Kidney tubule cell (primary cell): Measurements from ENCODE around the gene GUCY2D.
"Not testable (repeated sequence)": the region's sequence is repeated elsewhere in the genome, so short reads cannot be mapped to it uniquely, and the experiment has no call there.

Experiments
- DNase-seq: peaks from one replicate; pipeline ENCODE4 v3.0.0-alpha.2; 2018; ENCODE audit warnings: low spot score

GUCY2D gene

DNA sequence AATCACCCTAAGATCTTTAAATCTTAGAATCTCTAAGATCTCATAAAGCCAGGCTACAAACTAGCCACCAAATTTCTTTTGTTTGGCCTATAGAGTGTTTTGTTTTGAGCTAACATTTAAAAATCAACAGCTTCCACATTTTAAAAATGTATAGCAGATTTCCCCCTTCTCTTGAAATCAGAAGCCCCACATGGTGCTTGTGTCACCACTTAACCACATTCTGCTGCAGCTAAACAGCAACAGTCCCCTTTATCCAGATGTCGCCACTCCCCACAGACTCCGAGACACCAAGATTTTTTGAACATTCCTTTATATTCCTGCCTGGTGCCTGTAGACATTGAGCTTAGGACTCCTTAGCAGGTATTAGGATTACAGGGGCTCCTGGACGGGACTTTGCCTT lies 16.0 kb downstream of the GUCY2D start:
- no peak for DNase-seq

DNA sequence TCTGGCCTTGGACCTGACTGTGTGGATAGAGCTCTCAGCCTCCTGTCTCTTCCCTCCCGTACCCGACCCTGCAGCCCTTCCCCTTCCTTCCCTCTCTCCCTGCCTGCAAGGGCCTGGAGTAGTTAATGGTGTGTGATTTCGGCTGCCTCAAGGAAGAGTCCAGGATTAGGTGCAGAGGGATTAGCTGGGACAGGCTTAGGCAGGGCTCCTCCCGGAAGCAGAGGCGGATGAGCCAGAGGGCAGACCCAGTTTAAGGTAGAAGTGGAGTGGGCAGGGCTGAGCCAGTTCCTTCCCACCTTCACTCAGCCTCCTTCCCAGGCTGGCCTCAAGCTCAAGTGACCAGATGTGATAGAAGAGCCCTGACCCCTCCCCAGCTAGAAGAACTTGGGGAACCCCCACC lies 16.8 kb downstream of the GUCY2D start:
- DNase-seq, result peak; percentile 9

DNA sequence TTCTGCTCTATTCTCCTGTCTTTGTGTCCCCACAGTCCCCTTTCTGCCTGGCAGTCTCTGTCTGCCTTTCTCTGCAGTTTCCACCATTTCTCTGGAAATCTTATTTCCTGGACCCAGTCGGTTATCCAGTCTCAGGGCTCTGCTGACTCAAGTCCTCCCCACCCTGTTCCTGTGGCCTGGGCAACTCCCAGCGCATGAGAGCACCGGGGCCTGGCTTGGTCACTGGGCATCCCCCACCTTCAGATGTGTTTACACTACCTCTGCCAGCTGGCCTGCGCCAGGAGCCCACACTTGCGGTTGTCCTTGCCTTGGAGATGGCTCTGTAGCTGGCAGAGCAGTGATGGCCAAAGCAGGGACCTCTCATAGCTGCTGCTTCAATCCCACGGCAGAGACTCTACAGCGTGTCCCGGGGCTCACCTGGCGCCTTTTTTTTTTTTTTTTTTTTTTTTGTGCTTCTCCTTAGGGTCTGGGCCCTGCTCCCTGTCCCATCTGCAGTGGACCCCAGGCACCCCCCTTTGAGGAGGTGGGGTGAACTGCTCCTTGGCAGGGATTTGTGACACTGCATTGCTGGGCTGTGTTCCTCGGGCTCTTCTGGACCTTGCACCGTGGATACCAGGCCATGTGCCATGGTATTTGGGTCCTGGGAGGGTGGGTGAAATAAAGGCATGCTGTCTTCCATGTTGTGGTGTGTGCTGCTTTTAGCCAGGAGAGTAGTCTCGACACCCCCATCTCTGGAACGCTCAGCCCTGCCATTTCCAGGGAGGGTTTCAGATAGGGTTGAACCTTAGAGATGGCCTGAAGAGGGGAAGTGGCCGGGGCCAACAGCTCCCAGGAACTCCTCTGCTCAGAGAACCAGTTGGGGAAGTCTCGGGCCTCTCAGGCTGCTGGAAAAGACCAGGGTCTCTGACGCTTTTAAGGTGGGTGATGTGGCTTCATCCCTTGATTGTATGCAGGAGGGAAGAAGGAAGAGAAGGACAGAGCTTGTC lies 17.5 kb downstream of the GUCY2D start:
- peak; percentile 84 for DNase-seq

DNA sequence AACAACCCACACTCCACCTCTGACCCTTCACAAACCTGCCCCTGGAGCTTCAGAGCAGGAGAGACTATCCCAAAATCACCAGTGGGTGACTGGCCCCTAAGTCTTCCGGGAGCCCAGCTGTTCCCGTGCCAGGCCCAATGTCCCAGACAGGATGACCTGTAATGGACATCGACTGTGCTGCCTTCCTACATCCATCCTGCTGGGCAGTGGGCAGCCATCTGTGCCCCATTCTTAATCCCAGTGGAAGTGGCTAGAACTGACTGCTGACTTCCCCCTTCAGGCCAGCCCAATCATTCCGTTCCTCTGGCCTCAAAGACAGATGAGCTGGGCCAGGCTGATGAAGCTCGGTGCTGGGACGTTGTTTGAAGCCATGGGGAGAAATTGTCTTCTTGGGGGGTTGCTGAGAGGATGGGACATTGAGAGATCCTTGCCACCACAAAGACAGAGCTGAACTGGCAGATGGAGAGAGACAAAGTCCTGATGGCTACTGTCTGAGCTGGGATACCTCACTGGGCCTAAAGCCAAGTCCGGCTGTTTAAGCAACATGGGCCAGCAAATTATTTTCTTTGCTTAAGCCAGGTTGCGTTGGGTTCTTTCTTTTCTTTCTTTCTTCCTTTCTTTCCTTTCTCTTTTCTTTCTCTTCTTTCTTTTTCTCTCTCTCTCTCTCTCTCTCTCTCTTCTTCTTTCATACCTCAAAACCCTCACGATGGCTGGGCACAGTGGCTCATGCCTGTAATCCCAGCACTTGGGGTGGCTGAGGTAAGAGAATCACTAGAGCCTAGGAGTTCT lies 18.6 kb downstream of the GUCY2D start:
- DNase-seq, result no peak

DNA sequence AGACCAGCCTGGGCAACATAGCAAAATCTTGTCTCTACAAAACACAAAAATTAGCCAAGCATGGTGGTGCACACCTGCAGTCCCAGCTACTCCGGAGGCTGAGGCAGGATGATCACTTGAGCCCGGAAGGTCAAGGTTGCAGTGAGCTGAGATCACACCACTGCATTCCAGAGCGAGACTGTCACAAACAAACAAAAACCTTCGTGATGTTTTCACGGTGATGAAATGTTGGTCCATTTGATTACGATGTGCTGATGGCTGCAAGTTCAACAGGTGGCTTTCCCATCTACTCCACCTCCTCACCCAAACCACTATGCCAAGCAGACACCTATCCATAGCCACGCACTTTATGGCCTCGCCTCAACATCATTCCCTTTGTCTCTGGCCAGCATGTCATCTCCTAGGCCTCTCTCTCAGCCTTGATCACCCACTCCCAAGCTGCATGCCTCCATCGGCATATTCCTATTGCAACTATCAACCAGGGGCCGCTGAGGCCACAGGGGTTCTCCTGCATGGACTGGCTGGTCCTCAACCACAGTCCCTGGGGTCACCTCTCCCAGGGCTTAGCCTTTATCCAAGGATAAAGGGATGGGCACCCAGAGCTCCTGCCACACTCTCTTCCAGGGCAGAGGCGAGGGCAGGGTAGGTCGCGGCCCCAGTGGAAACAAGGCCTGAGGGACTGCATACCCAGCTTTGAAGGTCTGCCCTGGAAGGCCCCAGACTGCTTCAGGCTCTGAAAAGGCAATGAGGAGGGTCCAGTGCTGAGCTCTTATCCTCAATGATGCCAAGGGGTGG lies 19.3 kb downstream of the GUCY2D start:
- peak; percentile 28 for DNase-seq

DNA sequence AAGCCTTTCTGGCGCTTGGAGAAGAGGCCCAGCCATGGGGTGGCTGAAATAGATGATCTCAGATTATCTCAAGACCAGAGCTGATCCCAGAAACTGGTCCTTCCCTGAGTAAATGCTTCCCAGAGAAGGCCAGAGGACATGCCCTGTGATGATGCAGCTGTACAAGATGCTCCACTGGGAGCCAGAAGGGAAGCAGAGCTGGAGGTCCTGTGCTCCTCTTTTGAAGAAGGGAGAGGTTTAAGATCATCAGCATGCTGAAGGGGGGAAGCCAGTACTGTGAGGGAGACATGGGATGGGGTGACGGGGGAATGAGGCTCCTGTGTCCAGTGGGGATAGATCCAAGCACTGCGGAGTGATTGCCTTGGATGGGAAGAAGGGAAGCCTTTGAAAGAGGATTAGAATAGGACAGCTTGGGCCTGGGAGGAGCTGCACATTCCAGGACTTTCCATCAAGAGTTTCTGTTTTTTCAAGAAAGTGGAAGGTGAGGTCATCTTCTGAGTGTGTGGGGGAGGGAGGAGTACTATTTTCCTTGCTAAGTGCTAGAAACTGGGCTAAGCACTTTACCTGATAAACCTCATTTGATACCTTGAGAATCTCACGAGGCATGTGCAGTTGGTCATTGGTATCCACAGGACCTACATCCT lies 20.1 kb downstream of the GUCY2D start:
- DNase-seq, result peak; percentile 50

DNA sequence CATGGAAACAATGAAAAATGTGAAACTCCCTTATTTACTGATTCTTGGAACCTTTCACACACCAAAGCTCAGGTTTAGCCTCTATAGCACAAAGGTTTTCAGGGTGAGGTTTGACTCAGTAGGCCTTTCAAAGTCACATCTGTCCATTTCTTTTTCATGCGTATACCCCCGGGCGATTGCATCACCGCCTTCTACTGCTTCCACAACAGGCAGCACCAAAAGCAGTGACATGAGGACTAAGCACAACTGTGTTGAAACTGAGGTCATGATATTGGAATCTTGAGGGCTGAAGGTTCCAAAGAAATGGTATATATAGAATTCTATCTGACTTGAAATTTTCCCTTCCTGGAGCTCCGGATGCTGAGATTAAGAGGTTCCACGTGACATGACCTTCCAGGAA lies 21.7 kb downstream of the GUCY2D start:
- not testable (repeated sequence) for DNase-seq

DNA sequence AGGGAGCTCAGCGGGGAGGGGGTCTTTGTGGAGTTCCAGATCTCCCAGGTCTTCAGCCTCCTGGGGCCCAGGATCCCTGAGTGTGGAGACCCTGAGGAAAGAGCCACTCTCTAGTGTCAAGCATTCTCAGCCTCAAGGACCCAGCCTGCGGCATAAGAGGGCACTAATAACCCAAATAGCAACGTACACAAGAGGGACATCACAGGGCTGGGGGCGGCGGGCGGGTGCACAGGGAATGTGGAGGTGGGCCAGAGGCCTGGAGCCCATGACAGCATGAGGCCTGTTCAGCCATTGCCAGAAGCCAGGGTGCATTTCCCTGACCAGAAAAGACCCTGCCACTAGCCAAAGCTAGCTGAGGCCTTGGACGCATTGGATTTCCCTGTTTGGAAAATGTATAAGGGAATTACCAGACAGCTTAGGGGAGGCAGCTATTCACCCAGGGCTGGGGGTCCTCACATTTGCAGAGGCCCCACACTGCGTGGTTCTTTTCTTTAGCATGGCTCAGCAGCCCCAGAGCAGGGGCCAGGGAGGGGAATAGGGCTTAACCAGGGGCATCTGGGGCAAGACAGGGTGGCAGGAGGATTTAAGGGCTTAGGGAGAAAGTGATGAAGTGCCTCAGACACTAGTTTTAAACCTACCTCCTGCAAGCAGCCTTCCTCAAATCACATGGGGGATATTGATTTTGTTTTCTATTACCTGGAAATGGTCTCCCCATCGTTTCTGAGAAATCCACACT lies 22.9 kb downstream of the GUCY2D start:
- no peak for DNase-seq

DNA sequence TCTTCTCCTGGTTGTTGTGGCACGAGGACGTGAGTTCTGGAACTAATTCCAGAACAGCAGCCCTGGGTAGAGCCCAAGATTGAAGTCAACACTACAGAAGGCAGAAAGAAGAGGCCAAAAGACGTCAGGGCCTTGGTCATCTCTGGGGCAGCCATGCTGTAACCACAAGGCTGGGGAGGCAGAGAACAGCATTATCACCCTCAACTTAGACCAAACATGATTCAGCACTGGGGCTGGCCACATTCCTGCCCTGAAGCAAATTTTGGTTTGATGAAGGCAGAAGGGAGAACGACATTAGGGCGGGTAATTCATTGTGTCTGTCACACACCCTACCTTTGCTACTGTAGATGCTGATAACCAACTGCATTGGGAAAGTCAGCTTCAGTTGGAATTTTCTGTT lies 26.7 kb downstream of the GUCY2D start:
- peak; percentile 30 for DNase-seq

DNA sequence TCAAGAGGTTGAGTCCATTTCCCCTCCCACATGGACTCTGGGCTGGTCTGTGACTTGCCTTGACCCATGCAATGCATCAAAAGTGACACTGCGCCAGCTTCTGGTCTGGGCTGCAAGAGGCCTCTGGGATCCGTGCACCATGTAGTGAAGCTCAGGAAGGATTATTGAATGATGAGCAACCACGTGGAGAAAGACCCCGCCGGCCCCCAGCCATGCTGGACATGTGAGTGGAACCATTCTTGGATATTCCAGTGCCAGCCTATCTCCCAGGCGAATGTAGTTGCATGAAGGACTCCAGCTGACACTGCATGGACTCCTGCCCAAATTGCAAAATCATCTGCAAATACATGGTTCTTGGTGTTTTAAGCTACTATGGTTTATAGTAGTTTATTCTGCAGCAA lies 28.8 kb downstream of the GUCY2D start:
- no peak for DNase-seq

DNA sequence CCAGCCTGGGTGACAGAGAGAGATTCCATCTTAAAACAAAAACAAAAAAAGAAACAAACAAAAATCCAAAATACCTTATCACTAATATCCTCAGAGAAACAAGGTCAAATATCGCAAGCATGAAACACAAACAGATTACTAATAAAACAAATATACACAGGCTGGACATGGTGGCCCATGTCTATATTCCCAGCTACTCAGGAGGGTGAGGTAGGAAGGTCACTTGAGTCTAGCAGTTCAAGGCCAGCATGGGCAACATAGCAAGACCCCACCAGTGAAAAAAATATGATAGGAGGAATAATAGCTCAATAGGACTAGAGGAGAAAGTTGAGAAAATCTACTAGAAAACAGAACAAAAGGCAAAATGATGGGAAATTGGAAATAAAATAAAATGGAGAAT lies 29.5 kb downstream of the GUCY2D start:
- DNase-seq, result no peak

DNA sequence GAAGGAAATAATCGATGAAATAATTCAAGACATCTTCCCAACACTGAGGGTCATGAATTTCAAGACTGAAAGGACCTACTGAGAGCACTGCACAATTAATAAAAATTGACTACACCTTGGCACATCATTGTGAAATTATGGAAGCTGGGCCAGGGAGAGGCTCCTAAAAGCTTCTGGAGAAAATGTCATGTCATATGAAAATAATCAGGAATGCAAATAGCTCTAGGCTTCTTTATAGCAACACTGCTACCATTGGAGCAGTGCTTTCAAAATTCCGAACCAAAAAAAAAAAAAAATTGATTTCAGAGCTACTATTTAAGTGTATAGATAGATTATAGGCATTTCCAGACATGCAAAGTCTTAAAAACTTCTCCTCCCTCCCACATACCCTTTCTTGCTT lies 30.0 kb downstream of the GUCY2D start:
- no peak for DNase-seq

DNA sequence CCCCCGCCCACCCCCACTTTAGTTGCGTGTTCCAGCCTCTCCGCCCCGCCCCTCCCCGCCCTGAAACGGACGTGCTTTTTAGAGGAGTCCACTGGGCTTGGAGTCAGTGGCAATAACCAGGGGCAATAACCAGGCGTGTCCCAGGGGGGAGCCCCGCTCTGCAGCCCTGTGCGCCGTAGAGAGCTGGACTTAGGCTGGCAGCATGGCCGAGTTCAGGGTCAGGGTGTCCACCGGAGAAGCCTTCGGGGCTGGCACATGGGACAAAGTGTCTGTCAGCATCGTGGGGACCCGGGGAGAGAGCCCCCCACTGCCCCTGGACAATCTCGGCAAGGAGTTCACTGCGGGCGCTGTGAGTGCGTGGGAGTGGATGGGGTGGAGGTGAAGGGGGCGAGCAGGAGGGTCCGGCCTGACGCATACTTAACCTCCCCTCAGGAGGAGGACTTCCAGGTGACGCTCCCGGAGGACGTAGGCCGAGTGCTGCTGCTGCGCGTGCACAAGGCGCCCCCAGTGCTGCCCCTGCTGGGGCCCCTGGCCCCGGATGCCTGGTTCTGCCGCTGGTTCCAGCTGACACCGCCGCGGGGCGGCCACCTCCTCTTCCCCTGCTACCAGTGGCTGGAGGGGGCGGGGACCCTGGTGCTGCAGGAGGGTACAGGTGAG lies 36.7 kb downstream of the GUCY2D start, which contains the start of gene ALOX15B:
Gene ALOX15B, plus strand, starts transcription at position 106 of the 657 bp plus-strand sequence. Its CDS starts 97 bp downstream, at position 203.
- no peak for DNase-seq

DNA sequence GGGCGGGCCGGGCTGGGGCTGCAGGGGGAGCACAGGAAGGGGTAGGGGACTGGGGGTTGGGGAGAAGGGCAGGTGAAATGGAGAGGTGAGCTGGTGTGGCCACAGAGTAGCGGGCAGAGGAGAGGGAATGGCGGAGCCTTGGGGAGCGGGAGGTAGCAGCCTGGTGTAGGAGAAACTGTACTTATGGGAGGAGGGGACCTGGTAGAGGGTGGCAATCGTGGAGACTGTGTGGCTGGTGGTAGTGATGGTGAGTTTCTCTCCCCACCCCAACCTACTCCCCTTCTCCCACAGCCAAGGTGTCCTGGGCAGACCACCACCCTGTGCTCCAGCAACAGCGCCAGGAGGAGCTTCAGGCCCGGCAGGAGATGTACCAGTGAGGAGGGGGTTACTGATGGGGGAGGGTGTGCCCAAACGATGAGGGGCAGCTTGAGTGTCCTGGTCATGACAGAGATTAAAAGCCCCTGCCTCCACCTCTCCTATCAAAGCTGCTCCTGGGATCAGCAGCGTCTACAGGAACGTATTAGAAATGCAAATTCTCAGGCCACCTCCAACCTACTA lies 37.3 kb downstream of the GUCY2D start:
- DNase-seq, result no peak

DNA sequence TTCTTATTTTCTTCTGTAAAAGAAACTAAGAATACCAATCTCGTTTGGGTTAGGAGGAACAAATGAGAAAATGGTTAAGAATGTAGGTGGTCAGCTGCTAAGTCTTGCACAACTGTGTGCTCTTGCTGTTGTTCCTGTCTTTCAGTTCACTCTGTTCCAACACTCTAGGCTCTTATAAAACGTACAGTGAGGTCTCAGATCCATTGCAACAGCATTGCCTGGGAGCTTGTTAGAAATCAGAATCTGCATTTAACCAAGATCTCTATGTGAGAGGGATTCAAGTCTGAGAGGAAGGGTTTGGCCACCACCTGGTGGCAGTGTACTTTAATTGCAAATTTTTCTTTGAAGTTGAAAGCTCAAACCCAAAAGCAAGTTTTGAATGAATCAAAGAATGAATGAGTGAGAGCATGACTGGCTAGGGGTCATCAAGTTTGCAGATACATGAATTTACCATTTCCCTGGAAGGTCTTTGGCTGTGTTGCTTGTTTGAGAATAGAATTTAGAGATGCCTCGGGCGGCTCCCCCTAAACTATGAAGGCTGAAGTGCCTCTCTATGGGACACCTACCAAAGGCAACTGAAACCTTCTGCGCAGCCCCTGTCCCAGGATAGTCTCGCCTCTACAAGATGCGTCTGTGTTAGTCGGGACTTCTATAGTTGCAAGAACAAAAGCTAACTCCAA lies 39.0 kb downstream of the GUCY2D start:
- DNase-seq, result peak; percentile 67

DNA sequence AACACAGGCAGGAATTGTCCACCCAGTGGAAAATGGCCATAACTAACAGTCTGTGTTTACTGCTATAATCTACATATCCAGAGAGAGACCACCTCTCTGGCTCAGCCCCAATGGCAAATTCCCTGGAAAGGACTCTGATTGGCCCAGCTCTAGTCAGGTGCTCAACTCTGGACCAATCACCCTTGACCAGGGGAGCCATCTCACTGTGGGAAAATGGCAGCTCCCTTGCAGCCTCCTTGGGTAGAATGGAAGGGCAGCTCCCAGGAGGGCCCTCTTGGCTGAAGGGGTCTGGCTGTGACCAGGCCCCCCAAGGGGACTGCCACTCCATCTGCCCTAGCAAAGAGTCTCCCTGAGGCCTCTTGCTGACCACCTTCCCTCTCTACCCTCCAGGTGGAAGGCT lies 39.6 kb downstream of the GUCY2D start:
- DNase-seq, result no peak

DNA sequence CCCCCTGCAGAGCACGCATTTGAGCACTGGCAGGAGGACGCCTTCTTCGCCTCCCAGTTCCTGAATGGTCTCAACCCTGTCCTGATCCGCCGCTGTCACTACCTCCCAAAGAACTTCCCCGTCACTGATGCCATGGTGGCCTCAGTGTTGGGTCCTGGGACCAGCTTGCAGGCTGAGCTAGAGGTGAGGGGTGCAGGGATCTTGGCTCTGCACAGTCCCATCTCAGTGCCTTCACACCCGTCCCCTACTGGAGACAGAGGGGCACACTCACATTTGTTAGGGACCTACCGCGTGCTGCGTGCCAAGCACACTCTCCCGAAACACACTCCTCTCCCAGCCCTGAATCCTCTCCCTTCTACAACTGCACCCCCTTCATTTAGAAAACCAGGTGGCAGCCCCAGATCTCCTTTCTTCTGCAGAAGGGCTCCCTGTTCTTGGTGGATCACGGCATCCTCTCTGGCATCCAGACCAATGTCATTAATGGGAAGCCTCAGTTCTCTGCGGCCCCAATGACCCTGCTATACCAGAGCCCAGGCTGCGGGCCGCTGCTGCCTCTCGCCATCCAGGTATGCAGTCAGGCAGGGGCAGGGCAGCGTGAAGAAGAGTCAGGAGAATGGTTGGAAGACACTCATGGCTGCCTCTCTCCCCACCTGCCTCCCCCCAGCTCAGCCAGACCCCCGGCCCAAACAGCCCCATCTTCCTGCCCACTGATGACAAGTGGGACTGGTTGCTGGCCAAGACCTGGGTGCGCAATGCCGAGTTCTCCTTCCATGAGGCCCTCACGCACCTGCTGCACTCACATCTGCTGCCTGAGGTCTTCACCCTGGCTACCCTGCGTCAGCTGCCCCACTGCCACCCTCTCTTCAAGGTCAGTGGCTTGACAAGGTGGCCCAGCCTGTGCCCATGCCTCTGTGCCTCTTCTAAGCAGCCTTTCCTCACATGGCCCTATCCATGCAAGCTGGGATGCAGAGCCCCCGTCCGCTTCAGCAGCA lies 42.7 kb downstream of the GUCY2D start:
- no peak for DNase-seq

DNA sequence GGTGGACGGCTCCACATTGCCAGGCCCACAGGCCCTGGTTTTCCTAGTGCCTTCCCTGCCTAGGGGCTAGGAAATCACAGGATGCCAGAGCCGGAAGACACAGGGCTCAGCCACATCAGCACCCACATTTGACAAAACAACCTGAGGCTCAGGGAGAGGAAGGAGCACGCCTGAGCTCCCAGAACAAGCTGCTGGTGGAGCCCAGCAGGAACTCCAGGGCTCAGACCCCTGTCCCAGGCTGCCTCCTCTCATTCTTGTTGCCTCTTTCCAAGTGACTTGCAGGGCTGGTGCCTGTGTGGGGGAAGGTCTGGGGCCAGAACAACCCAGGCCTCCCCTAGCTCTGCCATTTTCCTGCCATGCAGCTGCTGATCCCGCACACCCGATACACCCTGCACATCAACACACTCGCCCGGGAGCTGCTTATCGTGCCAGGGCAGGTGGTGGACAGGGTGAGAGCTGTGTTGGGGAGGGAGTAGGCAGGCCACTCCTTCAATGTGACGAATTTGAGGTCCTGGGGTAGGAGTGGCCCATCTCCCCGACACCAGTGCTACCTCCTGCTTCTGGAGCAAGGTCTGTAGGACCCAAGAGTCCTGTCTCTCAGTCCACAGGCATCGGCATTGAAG lies 44.0 kb downstream of the GUCY2D start:
- no peak for DNase-seq
